M059J (cell line): Measurements from ENCODE around the gene MEF2B. TPM values are rescaled to one million over a fixed set of nuclear protein-coding genes. Genes with fewer than 3 reads are reported as not detected.
"Not testable (repeated sequence)": the region's sequence is repeated elsewhere in the genome, so short reads cannot be mapped to it uniquely, and the experiment has no call there.

Experiments used
- DNase-seq: peaks from one replicate; pipeline ENCODE4 v3.0.0-alpha.2; 2012; ENCODE audit warnings: low read depth
- total RNA-seq: library from RNA; depleted of rRNA; stranded (reverse); fragments of >200 nt; shearing (Covaris generic); gene quantifications from 2 replicates; pipeline ENCODE4 v1.2.3, GENCODE V29; 2014

MEF2B gene
- total RNA-seq, 1 experiment from 2014 or later = 0.25 TPM

GRCh38 chr19:19155495-19156219 lies 14.4 kb downstream of the MEF2B start:
- DNase-seq = no peak

GRCh38 chr19:19154768-19155494 lies 15.1 kb downstream of the MEF2B start:
- DNase-seq = no peak

- no peak for DNase-seq
These were observed 17.2 kb downstream of the MEF2B start for GRCh38 chr19:19152668-19153384.

- no peak for DNase-seq
These were observed 18.6 kb downstream of the MEF2B start for GRCh38 chr19:19151418-19151817.

GRCh38 chr19:19149435-19149834 lies 20.6 kb downstream of the MEF2B start:
- DNase-seq = no peak

GRCh38 chr19:19148504-19148903 lies 21.6 kb downstream of the MEF2B start:
- DNase-seq = not testable (repeated sequence)

- no peak for DNase-seq
These were observed 22.7 kb downstream of the MEF2B start for GRCh38 chr19:19147344-19147743.

- DNase-seq = no peak
These were observed 23.2 kb downstream of the MEF2B start for GRCh38 chr19:19146865-19147264.

- peak; percentile 53 for DNase-seq
These were observed 24.1 kb downstream of the MEF2B start for GRCh38 chr19:19145684-19146608.

GRCh38 chr19:19145281-19145680 lies 24.8 kb downstream of the MEF2B start:
- no peak for DNase-seq

- DNase-seq = no peak
These were observed 27.7 kb downstream of the MEF2B start for GRCh38 chr19:19142347-19142746.

- peak; percentile 15 for DNase-seq
These were observed 29.6 kb downstream of the MEF2B start for GRCh38 chr19:19140476-19140875.

GRCh38 chr19:19139876-19140229 lies 30.2 kb downstream of the MEF2B start:
- no peak for DNase-seq

GRCh38 chr19:19138109-19138981 lies 31.7 kb downstream of the MEF2B start, which contains the start of gene TMEM161A:
TMEM161A (minus strand) TSS chr19:19138478; CDS start chr19:19138428, 50 bp downstream.
- peak; percentile 98 for DNase-seq

- DNase-seq = no peak
These were observed 32.4 kb downstream of the MEF2B start for GRCh38 chr19:19137556-19138108.

GRCh38 chr19:19135713-19136112 lies 34.4 kb downstream of the MEF2B start:
- not testable (repeated sequence) for DNase-seq

- DNase-seq = no peak
These were observed 35.3 kb downstream of the MEF2B start for GRCh38 chr19:19134687-19135158.

- no peak for DNase-seq
These were observed 36.1 kb downstream of the MEF2B start for GRCh38 chr19:19133985-19134384.

GRCh38 chr19:19132912-19133311 lies 37.2 kb downstream of the MEF2B start:
- no peak for DNase-seq

- DNase-seq = no peak
These were observed 38.1 kb downstream of the MEF2B start for GRCh38 chr19:19131989-19132388.
